PC-3 (cell line): Measurements from ENCODE around the gene MEAF6. TPM values are rescaled to one million over a fixed set of nuclear protein-coding genes. Genes with fewer than 3 reads are reported as not detected.

Experiments used
- ATAC-seq: fragments of 200-7000 bp; cut with Tn5 transposase; 2 replicates; pipeline ENCODE4 v1.9.1; 2020; ENCODE audit warnings: mild to moderate bottlenecking, moderate library complexity
- BruUV-seq: library from RNA; stranded (reverse); fragments of 400-500 nt; replicated peaks from 2 replicates; lab custom pipeline; 2021; lab: Mats Ljungman, UMichigan
- CTCF ChIA-PET: fragments of 300-600 bp; sonication (Branson Sonifier 250); formaldehyde crosslinking; loops from one replicate; lab custom pipeline; 2022; ENCODE audit warnings: antibody characterized with exemption; lab: Charles Lee
- POLR2A ChIA-PET: fragments of 300-600 bp; sonication (Branson Sonifier 250); formaldehyde crosslinking; loops from one replicate; lab custom pipeline; 2022; ENCODE audit warnings: antibody characterized with exemption; ENCODE audit not compliant: unreplicated experiment; lab: Charles Lee
- DNase-seq: peaks from one replicate; pipeline ENCODE4 v3.0.0-alpha.2; 2015
- H2AFZ ChIP-seq: fragments of 300-600 bp; sonication (generic); 2 replicates; pipeline ENCODE4 v1.6.0; 2016; ENCODE audit warnings: antibody characterized with exemption, low read length
- H3F3A ChIP-seq: fragments of 300-600 bp; sonication (generic); one replicate; pipeline ENCODE4 v1.6.0; 2017; ENCODE audit warnings: antibody characterized with exemption, low read length, control low read depth, mild to moderate bottlenecking; ENCODE audit not compliant: unreplicated experiment
- H3K27ac ChIP-seq: fragments of 300-600 bp; sonication (generic); 2 replicates; pipeline ENCODE4 v1.5.1; 2016; ENCODE audit warnings: mild to moderate bottlenecking, low read length
- H3K27me3 ChIP-seq: fragments of 300-600 bp; sonication (generic); 2 replicates; pipeline ENCODE4 v1.6.1; 2016; ENCODE audit warnings: low read length, mixed read lengths
- H3K36me3 ChIP-seq: fragments of 300-600 bp; sonication (generic); 2 replicates; pipeline ENCODE4 v1.6.1; 2016; ENCODE audit warnings: low read depth, mixed run types, low read length, mixed read lengths
- H3K4me1 ChIP-seq: fragments of 300-600 bp; sonication (generic); 2 replicates; pipeline ENCODE4 v1.5.1; 2016; ENCODE audit warnings: low read length; ENCODE audit not compliant: insufficient read depth
- H3K4me2 ChIP-seq: fragments of 300-600 bp; sonication (generic); 2 replicates; pipeline ENCODE4 v1.6.0; 2016; ENCODE audit warnings: low read length
- H3K4me3 ChIP-seq: fragments of 300-600 bp; sonication (generic); 2 replicates; pipeline ENCODE4 v1.5.1; 2016; ENCODE audit warnings: mild to moderate bottlenecking, low read length, mixed read lengths
- H3K79me2 ChIP-seq: fragments of 300-600 bp; sonication (generic); 2 replicates; pipeline ENCODE4 v1.6.1; 2017; ENCODE audit warnings: low read length, mixed read lengths
- H3K9ac ChIP-seq: fragments of 300-600 bp; sonication (generic); 2 replicates; pipeline ENCODE4 v1.6.0; 2016; ENCODE audit warnings: mild to moderate bottlenecking, low read length
- H3K9me2 ChIP-seq: fragments of 300-600 bp; sonication (generic); replicated peaks from 2 replicates; pipeline ENCODE4 v1.6.1; 2016; ENCODE audit warnings: mixed run types, low read length, mixed read lengths
- H3K9me3 ChIP-seq: fragments of 300-600 bp; sonication (generic); 2 replicates; pipeline ENCODE4 v1.6.1; 2016; ENCODE audit warnings: low read length, mixed read lengths
- H4K20me1 ChIP-seq: fragments of 300-600 bp; sonication (generic); 2 replicates; pipeline ENCODE4 v1.6.1; 2016; ENCODE audit warnings: low read length, mixed read lengths
- EZH2 ChIP-seq: fragments of 300-600 bp; sonication (generic); IDR thresholded peaks from one replicate; pipeline ENCODE4 v1.6.1; 2017; ENCODE audit warnings: antibody characterized with exemption, mild to moderate bottlenecking, low read length; ENCODE audit not compliant: unreplicated experiment
- EZH2phosphoT487 ChIP-seq: fragments of 300-600 bp; sonication (generic); IDR thresholded peaks from 2 replicates; pipeline ENCODE4 v1.6.1; 2018; ENCODE audit warnings: mild to moderate bottlenecking, antibody characterized with exemption, low read length, borderline replicate concordance
- intact Hi-C: fragments of 100-400 bp; cut with micrococcal nuclease; formaldehyde crosslinking; loops from 2 replicates; pipeline ENCODE4 v1.9.0; 2023
- total RNA-seq: library from RNA; depleted of rRNA; stranded (reverse); fragments of >200 nt; gene quantifications from 2 replicates; pipeline ENCODE4 v1.2.3, GENCODE V29; 2014
- TF ChIP-seq, protein P1 (sequence below): fragments of 300-600 bp; sonication (generic); conservative IDR thresholded peaks from 2 replicates; pipeline ENCODE4 v1.5.1; 2017; ENCODE audit warnings: antibody characterized with exemption, low read depth, mild to moderate bottlenecking, low read length

MEAF6 gene
- total RNA-seq, 1 experiment from 2014 or later = 87.0 TPM

DNA sequence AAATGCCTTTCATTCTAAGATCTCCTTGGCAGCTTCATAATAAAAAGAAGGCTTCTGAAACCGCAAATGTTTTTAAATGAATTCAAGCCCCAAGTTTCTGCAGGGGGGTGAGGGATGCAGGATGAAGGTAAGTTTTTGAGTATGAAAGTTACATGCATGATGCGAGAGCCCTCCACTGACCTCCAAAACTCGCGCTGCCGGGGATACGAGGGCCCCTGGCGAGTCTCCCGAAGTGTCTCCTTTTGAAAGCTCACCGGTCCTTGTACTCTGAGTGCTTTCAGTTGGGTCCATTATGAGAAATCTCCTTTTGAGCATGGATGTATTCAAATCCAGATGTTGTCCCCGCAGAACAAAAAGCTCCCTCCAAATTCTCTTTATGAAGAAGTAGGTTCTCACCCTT, 59.0 kb downstream of the MEAF6 start:
- ChIA-PET CTCF (interaction anchor here (1.6 kb wide), 1 partner anchor 32 kb away, joined by 12 read pairs; no protein-coding TSS in a partner anchor), POLR2A (no interaction called here)
- no peaks in the 10 kb centered on the region for H3K79me2 ChIP-seq
- no peak overlapping the region for H3K4me3 ChIP-seq
- H4K20me1 ChIP-seq = no peaks in the 10 kb centered on the region
- H3K27me3 ChIP-seq = no peaks in the 10 kb centered on the region
- ATAC-seq (no peak), DNase-seq (no peak)
- H3K27ac ChIP-seq = no peak overlapping the region
- intact Hi-C loops = loop anchor here (1.0 kb wide), 2 partner anchors 32 to 227 kb away; no protein-coding TSS in a partner anchor
- peaks cover 8% of the 10 kb centered on the region; the same call in 1 of the 2 replicates for H3K4me1 ChIP-seq
- no peaks in the 10 kb centered on the region for H3K9me2 ChIP-seq
- TF ChIP-seq EZH2phosphoT487 = no peak
- no peak for TF ChIP-seq EZH2
- TF ChIP-seq, protein P1, sequence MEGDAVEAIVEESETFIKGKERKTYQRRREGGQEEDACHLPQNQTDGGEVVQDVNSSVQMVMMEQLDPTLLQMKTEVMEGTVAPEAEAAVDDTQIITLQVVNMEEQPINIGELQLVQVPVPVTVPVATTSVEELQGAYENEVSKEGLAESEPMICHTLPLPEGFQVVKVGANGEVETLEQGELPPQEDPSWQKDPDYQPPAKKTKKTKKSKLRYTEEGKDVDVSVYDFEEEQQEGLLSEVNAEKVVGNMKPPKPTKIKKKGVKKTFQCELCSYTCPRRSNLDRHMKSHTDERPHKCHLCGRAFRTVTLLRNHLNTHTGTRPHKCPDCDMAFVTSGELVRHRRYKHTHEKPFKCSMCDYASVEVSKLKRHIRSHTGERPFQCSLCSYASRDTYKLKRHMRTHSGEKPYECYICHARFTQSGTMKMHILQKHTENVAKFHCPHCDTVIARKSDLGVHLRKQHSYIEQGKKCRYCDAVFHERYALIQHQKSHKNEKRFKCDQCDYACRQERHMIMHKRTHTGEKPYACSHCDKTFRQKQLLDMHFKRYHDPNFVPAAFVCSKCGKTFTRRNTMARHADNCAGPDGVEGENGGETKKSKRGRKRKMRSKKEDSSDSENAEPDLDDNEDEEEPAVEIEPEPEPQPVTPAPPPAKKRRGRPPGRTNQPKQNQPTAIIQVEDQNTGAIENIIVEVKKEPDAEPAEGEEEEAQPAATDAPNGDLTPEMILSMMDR = no peak
- no peak overlapping the region for H3K4me2 ChIP-seq
- no peak overlapping the region for H3K9ac ChIP-seq
- no TSS peak for BruUV-seq
- H2AFZ ChIP-seq = no peak overlapping the region
- H3K36me3 ChIP-seq = no peaks in the 10 kb centered on the region
- H3K9me3 ChIP-seq = no peaks in the 10 kb centered on the region
- no peaks in the 10 kb centered on the region for H3F3A ChIP-seq

DNA sequence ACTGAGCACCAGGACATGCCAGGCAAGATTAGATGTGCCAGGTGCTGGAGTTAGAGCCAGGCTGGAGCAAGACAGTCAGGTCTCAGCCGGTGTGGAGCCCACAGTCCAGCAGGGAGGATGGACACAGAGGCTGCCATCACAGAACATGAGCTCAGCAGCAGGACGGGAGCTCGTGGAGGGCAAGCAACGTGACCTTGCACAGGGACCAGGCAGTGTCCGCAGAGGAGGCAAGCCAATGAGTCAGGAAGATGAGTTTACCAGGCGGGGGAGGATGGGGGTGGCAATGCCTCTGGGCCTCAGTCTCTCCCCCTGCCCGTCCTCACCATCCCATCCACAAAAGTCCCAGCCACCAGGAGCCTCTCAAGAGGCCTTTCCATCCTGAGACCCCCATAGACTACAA, 60.9 kb downstream of the MEAF6 start:
- no peak overlapping the region for H2AFZ ChIP-seq
- no peaks in the 10 kb centered on the region for H3K9me2 ChIP-seq
- BruUV-seq = no TSS peak
- H3K4me1 ChIP-seq = peaks cover 16% of the 10 kb centered on the region
- H4K20me1 ChIP-seq = no peaks in the 10 kb centered on the region
- no peaks in the 10 kb centered on the region for H3F3A ChIP-seq
- POLR2A ChIA-PET = no interaction called here
- H3K27ac ChIP-seq = no peak overlapping the region
- H3K9me3 ChIP-seq = no peaks in the 10 kb centered on the region
- DNase-seq (no peak), ATAC-seq (no peak)
- no peak overlapping the region for H3K4me2 ChIP-seq
- no peak for TF ChIP-seq EZH2phosphoT487
- TF ChIP-seq, protein P1 = no peak
- no peak for TF ChIP-seq EZH2
- no peak overlapping the region for H3K9ac ChIP-seq
- H3K79me2 ChIP-seq = no peaks in the 10 kb centered on the region
- no peak overlapping the region for H3K4me3 ChIP-seq
- no peaks in the 10 kb centered on the region for H3K36me3 ChIP-seq
- no peaks in the 10 kb centered on the region for H3K27me3 ChIP-seq
- CTCF ChIA-PET = interaction anchor here (1.0 kb wide), 1 partner anchor 34 kb away, joined by 3 read pairs; no protein-coding TSS in a partner anchor
- intact Hi-C loops = no loop called here

DNA sequence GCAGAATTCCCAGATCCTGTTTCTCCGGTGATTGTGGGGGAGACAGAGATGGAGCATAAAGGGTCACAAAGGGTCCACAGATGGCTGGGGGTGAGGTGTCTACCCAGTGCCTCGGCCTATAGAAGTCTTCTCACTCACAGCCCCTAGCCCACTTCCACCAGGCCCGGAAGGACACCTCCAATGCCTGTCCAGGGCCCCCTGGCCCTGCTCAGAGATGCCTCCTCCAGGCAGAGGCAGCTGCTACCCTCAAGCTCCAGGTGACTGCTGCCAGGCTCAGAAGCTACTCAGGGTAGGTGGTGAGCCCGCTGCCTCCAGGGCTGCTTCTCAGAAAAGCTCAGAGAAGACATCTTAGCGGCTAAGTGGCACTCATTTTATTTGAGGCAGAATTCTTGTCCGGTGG, 62.1 kb downstream of the MEAF6 start:
- no peaks in the 10 kb centered on the region for H3K9me3 ChIP-seq
- intact Hi-C loops = no loop called here
- H3F3A ChIP-seq = no peaks in the 10 kb centered on the region
- no peaks in the 10 kb centered on the region for H3K9me2 ChIP-seq
- ATAC-seq (no peak), DNase-seq (no peak)
- peaks cover 22% of the 10 kb centered on the region for H3K4me1 ChIP-seq
- no peak overlapping the region for H3K27ac ChIP-seq
- H4K20me1 ChIP-seq = no peaks in the 10 kb centered on the region
- H3K9ac ChIP-seq = no peak overlapping the region
- TF ChIP-seq, protein P1 = no peak
- TF ChIP-seq EZH2 = no peak
- no peak for TF ChIP-seq EZH2phosphoT487
- no peaks in the 10 kb centered on the region for H3K79me2 ChIP-seq
- no TSS peak for BruUV-seq
- H3K36me3 ChIP-seq = no peaks in the 10 kb centered on the region
- POLR2A ChIA-PET = interaction anchor here (0.6 kb wide), 1 partner anchor 104 kb away, joined by 3 read pairs; the partner anchor contains the start of gene DNALI1
- H3K27me3 ChIP-seq = no peaks in the 10 kb centered on the region
- no peak overlapping the region for H3K4me3 ChIP-seq
- CTCF ChIA-PET = interaction anchor here (0.5 kb wide), 1 partner anchor 33 kb away, joined by 3 read pairs; no protein-coding TSS in a partner anchor
- H2AFZ ChIP-seq = no peak overlapping the region
- H3K4me2 ChIP-seq = no peak overlapping the region
